Gastrocnemius medialis (tissue), 4 donors: ENCODE measurements around the gene SPIB. TPM values are rescaled to one million over a fixed set of nuclear protein-coding genes. Genes with fewer than 3 reads are reported as not detected.

ENCODE experiments used
- ATAC-seq, 2 donors: fragments of 150-250 bp; one replicate each; pipeline ENCODE4 v1.9.1; 2016
- DNase-seq, 2 donors: peaks; one replicate each; pipeline ENCODE4 v3.0.0-alpha.2; 2019
- H3K27ac ChIP-seq, 4 donors: fragments of 200-600 bp; sonication (generic); 1 replicate in 1 of 4; 2 replicates in 3 of 4; pipeline ENCODE4 v1.5.1; 2016 to 2018; ENCODE audit warnings: mild to moderate bottlenecking in 2 of 4, moderate library complexity in 1 of 4
- H3K27me3 ChIP-seq, 3 donors: fragments of 200-600 bp; sonication (generic) in 2 of 3; 1 replicate in 1 of 3; 2 replicates in 2 of 3; pipeline versions ENCODE4 v1.5.1 to v1.6.0; 2016 to 2019; ENCODE audit warnings: mild to moderate bottlenecking in 1 of 3, moderate library complexity in 1 of 3
- H3K36me3 ChIP-seq, 2 donors: fragments of 200-600 bp; sonication (generic) in 1 of 2; one replicate each; pipeline ENCODE4 v1.5.1; 2017 to 2018
- H3K4me1 ChIP-seq, 2 donors: fragments of 200-600 bp; sonication (generic) in 1 of 2; one replicate each; pipeline ENCODE4 v1.5.1; 2016 to 2017; ENCODE audit warnings: mild to moderate bottlenecking in 2 of 2
- H3K4me3 ChIP-seq, 4 donors: fragments of 200-600 bp; sonication (generic) in 3 of 4; 1 replicate in 1 of 4; 2 replicates in 3 of 4; pipeline ENCODE4 v1.5.1; 2016 to 2019; ENCODE audit warnings: mild to moderate bottlenecking in 2 of 4
- H3K9me3 ChIP-seq, 3 donors: fragments of 200-600 bp; sonication (generic) in 2 of 3; 1 replicate in 1 of 3; 2 replicates in 2 of 3; pipeline ENCODE4 v1.5.1; 2016 to 2019
- CTCF ChIP-seq, 5 experiments: fragments of 450-650 bp in 3 of 5; fragments of 200-600 bp in 2 of 5; sonication (generic) in 2 of 5; IDR thresholded peaks in 4 of 5; conservative IDR thresholded peaks in 1 of 5; 1 replicate in 4 of 5; 2 replicates in 1 of 5; pipeline ENCODE4 v1.5.1; 2016 to 2019; ENCODE audit warnings: antibody characterized with exemption in 5 of 5, mild to moderate bottlenecking in 3 of 5, moderate library complexity in 3 of 5
- POLR2A ChIP-seq, 2 donors: fragments of 450-650 bp; IDR thresholded peaks; one replicate each; pipeline ENCODE4 v1.6.1; 2017; ENCODE audit warnings: antibody characterized with exemption in 2 of 2, mild to moderate bottlenecking in 2 of 2, moderate library complexity in 2 of 2
- in situ Hi-C, 4 donors: fragments of 200-750 bp; cut with MboI; loops; one replicate each; pipeline versions ENCODE4 v1.15.0 to v1.8.0; 2017; ENCODE audit warnings: low sequenced_read_pairs in 4 of 4
- intact Hi-C: fragments of 100-400 bp; cut with DNase I; formaldehyde crosslinking; loops from one replicate; pipeline ENCODE4 v1.15.1; 2023; ENCODE audit warnings: low total_unique reads
- total RNA-seq, 4 donors: library from RNA; depleted of rRNA; stranded (reverse); fragments of >200 nt; gene quantifications; one replicate each; pipeline versions ENCODE4 v1.1.0 to v1.2.3, GENCODE V29; 2016

The SPIB gene
- total RNA-seq, 4 donors from 2014 or later, result 0.15 TPM; not detected in 3

GRCh38 chr19:50377517-50377916, 41.2 kb upstream of the SPIB start:
- DNase-seq (no peak), ATAC-seq (no peak)
- intact Hi-C loops (loop anchor here (2.0 to 5.0 kb wide), 3 partner anchors 51 to 990 kb away; partner anchors contain the start of genes CLDND2, ETFB and JOSD2), in situ Hi-C loops (no loop called here)
- no peak for TF ChIP-seq CTCF (IDR thresholded peaks at IDR 0.05 in 4 of 5, conservative IDR thresholded peaks at IDR 0.05 in 1 of 5)
- TF ChIP-seq POLR2A (IDR thresholded peaks at IDR 0.05), result no peak
- Histone ChIP-seq H3K9me3 (no peaks in the 10 kb centered on the region), H3K27ac (peak overlapping the region in 1 of 4 donors; percentile 95), H3K36me3 (peaks cover 0 to 50% of the 10 kb centered on the region in 2 donors), H3K27me3 (no peaks in the 10 kb centered on the region), H3K4me3 (no peak overlapping the region), H3K4me1 (peaks cover 8 to 11% of the 10 kb centered on the region in 2 donors)

GRCh38 chr19:50378169-50378862, 40.4 kb upstream of the SPIB start:
- no peak for TF ChIP-seq POLR2A (IDR thresholded peaks at IDR 0.05)
- TF ChIP-seq CTCF (IDR thresholded peaks at IDR 0.05 in 4 of 5, conservative IDR thresholded peaks at IDR 0.05 in 1 of 5), result no peak
- Histone ChIP-seq H3K36me3 (peaks cover 0 to 53% of the 10 kb centered on the region in 2 donors), H3K4me1 (peaks cover 5 to 8% of the 10 kb centered on the region in 2 donors), H3K9me3 (no peaks in the 10 kb centered on the region), H3K27me3 (no peaks in the 10 kb centered on the region), H3K27ac (no peak overlapping the region), H3K4me3 (no peak overlapping the region)
- no peak for ATAC-seq
- no peak for DNase-seq
- intact Hi-C loops, result loop anchor here (5.0 kb wide), 1 partner anchor 989 kb away; the partner anchor contains the start of genes CLDND2 and ETFB
- in situ Hi-C loops, result no loop called here

GRCh38 chr19:50378863-50379236, 39.9 kb upstream of the SPIB start:
- peaks cover 5 to 11% of the 10 kb centered on the region in 2 donors for H3K4me1 ChIP-seq
- H3K27ac ChIP-seq, result no peak overlapping the region
- in situ Hi-C loops, result no loop called here
- TF ChIP-seq CTCF (IDR thresholded peaks at IDR 0.05 in 4 of 5, conservative IDR thresholded peaks at IDR 0.05 in 1 of 5) (no peak), POLR2A (IDR thresholded peaks at IDR 0.05) (no peak)
- ATAC-seq (no peak), DNase-seq (no peak)
- peaks cover 0 to 53% of the 10 kb centered on the region in 2 donors for H3K36me3 ChIP-seq
- no peak overlapping the region for H3K4me3 ChIP-seq
- H3K9me3 ChIP-seq, result no peaks in the 10 kb centered on the region
- no peaks in the 10 kb centered on the region for H3K27me3 ChIP-seq
- intact Hi-C loops, result loop anchor here (5.0 kb wide), 1 partner anchor 988 kb away; the partner anchor contains the start of genes CLDND2 and ETFB

GRCh38 chr19:50379602-50380001, 39.1 kb upstream of the SPIB start:
- no peak overlapping the region for H3K27ac ChIP-seq
- no peak for ATAC-seq

More at GRCh38 chr19:50379602-50380001, 39.1 kb upstream of the SPIB start:
- Histone ChIP-seq H3K4me3 (no peak overlapping the region), H3K9me3 (no peaks in the 10 kb centered on the region), H3K27me3 (no peaks in the 10 kb centered on the region), H3K4me1 (peaks cover 6 to 15% of the 10 kb centered on the region in 2 donors), H3K36me3 (peaks cover 0 to 53% of the 10 kb centered on the region in 2 donors)
- TF ChIP-seq CTCF (IDR thresholded peaks at IDR 0.05 in 4 of 5, conservative IDR thresholded peaks at IDR 0.05 in 1 of 5) (no peak), POLR2A (IDR thresholded peaks at IDR 0.05) (no peak)
- no peak for DNase-seq
- intact Hi-C loops, result loop anchor here (5.0 kb wide), 3 partner anchors 47 to 988 kb away; partner anchors contain the start of genes CLDND2 and ETFB
- in situ Hi-C loops, result no loop called here
